ENCODE measurements around the gene NUDT14. TPM values are rescaled to one million over a fixed set of nuclear protein-coding genes. Genes with fewer than 3 reads are reported as not detected.

Gene NUDT14
- total and polyA plus RNA-seq, 2 experiments from 2014 or later: 14.8 to 38.4 TPM

DNA sequence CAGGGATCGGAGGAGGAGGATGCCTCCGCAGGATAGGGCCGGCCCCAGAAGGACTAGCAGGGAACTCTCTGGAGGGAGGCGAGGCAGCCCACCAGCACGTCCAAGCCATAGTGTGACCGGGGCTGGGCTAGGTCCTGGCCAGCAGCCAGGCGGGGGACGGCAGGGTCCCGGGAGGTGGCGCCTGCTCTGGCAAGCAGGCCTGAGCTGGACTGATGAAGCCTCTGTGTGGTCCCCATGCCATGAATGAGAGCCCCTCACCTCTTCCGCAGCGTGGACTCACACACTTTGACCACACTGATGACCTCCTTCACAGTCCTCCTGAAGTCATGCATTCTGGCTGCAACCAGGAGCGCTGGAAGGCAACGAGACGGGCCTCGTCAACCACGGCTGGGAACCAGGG is 47.5 kb upstream of the NUDT14 start:
- no peak overlapping the region for H3K27ac ChIP-seq (ENCODE audit: low read depth)
- Mint-ChIP-seq H3K4me1 (no peaks in the 10 kb centered on the region), H3K36me3 (ENCODE audit: low read depth) (peaks cover 8% of the 10 kb centered on the region), H3K27ac (no peak overlapping the region), H3K9me3 (peaks cover 5% of the 10 kb centered on the region; the same call in 1 of the 3 replicates), H3K4me3 (no peak overlapping the region), H3K27me3 (ENCODE audit: insufficient read depth, low read depth, poor library complexity) (no peaks in the 10 kb centered on the region)
- no peaks in the 10 kb centered on the region; the same call in 1 of the 2 replicates for H3K36me3 ChIP-seq (ENCODE audit: insufficient read depth)
- no peaks in the 10 kb centered on the region for H3K9me2 ChIP-seq (ENCODE audit: insufficient read depth)
- DNase-seq (ENCODE audit: low spot score) (no peak), ATAC-seq (no peak)
- no peaks in the 10 kb centered on the region for H3K79me2 ChIP-seq (replicated peaks; ENCODE audit: insufficient read depth)
- no peaks in the 10 kb centered on the region for H3K27me3 ChIP-seq (ENCODE audit: insufficient read depth)
- H2AFZ ChIP-seq: no peak overlapping the region
- H3K4me1 ChIP-seq (ENCODE audit: insufficient read depth): no peaks in the 10 kb centered on the region
- no peak overlapping the region for H3K4me3 ChIP-seq
- H3K4me2 ChIP-seq: no peak overlapping the region
- H4K20me1 ChIP-seq (replicated peaks; ENCODE audit: insufficient read depth): no peaks in the 10 kb centered on the region
- no peaks in the 10 kb centered on the region for H3F3A ChIP-seq (replicated peaks; ENCODE audit: low read depth)
- TF ChIP-seq ZNF114 (CRISPR knock-in tag; IDR thresholded peaks at IDR 0.05): no peak
- no peak for TF ChIP-seq NANOG (IDR thresholded peaks at IDR 0.05; ENCODE audit: borderline replicate concordance)
- TF ChIP-seq STAT1 (IDR thresholded peaks at IDR 0.05; ENCODE audit: unreplicated experiment): no peak
- TF ChIP-seq POLR2AphosphoS5 (IDR thresholded peaks at IDR 0.05; ENCODE audit: low read depth): no peak
- TF ChIP-seq REST (IDR thresholded peaks at IDR 0.05; ENCODE audit: unreplicated experiment): no peak
- TF ChIP-seq CREB1 (CRISPR knock-in tag; IDR thresholded peaks at IDR 0.05; ENCODE audit: low read depth): no peak
- TF ChIP-seq, protein P1, sequence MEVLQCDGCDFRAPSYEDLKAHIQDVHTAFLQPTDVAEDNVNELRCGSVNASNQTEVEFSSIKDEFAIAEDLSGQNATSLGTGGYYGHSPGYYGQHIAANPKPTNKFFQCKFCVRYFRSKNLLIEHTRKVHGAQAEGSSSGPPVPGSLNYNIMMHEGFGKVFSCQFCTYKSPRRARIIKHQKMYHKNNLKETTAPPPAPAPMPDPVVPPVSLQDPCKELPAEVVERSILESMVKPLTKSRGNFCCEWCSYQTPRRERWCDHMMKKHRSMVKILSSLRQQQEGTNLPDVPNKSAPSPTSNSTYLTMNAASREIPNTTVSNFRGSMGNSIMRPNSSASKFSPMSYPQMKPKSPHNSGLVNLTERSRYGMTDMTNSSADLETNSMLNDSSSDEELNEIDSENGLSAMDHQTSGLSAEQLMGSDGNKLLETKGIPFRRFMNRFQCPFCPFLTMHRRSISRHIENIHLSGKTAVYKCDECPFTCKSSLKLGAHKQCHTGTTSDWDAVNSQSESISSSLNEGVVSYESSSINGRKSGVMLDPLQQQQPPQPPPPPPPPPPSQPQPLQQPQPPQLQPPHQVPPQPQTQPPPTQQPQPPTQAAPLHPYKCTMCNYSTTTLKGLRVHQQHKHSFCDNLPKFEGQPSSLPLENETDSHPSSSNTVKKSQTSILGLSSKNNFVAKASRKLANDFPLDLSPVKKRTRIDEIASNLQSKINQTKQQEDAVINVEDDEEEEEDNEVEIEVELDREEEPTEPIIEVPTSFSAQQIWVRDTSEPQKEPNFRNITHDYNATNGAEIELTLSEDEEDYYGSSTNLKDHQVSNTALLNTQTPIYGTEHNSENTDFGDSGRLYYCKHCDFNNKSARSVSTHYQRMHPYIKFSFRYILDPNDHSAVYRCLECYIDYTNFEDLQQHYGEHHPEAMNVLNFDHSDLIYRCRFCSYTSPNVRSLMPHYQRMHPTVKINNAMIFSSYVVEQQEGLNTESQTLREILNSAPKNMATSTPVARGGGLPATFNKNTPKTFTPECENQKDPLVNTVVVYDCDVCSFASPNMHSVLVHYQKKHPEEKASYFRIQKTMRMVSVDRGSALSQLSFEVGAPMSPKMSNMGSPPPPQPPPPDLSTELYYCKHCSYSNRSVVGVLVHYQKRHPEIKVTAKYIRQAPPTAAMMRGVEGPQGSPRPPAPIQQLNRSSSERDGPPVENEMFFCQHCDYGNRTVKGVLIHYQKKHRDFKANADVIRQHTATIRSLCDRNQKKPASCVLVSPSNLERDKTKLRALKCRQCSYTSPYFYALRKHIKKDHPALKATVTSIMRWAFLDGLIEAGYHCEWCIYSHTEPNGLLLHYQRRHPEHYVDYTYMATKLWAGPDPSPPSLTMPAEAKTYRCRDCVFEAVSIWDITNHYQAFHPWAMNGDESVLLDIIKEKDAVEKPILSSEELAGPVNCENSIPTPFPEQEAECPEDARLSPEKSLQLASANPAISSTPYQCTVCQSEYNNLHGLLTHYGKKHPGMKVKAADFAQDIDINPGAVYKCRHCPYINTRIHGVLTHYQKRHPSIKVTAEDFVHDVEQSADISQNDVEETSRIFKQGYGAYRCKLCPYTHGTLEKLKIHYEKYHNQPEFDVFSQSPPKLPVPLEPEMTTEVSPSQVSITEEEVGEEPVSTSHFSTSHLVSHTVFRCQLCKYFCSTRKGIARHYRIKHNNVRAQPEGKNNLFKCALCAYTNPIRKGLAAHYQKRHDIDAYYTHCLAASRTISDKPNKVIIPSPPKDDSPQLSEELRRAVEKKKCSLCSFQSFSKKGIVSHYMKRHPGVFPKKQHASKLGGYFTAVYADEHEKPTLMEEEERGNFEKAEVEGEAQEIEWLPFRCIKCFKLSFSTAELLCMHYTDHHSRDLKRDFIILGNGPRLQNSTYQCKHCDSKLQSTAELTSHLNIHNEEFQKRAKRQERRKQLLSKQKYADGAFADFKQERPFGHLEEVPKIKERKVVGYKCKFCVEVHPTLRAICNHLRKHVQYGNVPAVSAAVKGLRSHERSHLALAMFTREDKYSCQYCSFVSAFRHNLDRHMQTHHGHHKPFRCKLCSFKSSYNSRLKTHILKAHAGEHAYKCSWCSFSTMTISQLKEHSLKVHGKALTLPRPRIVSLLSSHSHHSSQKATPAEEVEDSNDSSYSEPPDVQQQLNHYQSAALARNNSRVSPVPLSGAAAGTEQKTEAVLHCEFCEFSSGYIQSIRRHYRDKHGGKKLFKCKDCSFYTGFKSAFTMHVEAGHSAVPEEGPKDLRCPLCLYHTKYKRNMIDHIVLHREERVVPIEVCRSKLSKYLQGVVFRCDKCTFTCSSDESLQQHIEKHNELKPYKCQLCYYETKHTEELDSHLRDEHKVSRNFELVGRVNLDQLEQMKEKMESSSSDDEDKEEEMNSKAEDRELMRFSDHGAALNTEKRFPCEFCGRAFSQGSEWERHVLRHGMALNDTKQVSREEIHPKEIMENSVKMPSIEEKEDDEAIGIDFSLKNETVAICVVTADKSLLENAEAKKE (CRISPR knock-in tag; IDR thresholded peaks at IDR 0.05): no peak
- TF ChIP-seq ZNF331 (CRISPR knock-in tag; IDR thresholded peaks at IDR 0.05; ENCODE audit: low read depth): no peak
- TF ChIP-seq EZH2phosphoT487 (IDR thresholded peaks at IDR 0.05; ENCODE audit: unreplicated experiment): no peak
- TF ChIP-seq ETS1 (IDR thresholded peaks at IDR 0.05): no peak
- TF ChIP-seq EZH2 (IDR thresholded peaks at IDR 0.05; ENCODE audit: low read depth, unreplicated experiment): no peak
- TF ChIP-seq JUNB (IDR thresholded peaks at IDR 0.05; ENCODE audit: unreplicated experiment): no peak
- TF ChIP-seq CTCF (conservative IDR thresholded peaks at IDR 0.05; ENCODE audit: low read depth in 2 of 2): no peak
